SK-N-SH (cell line): ENCODE data around the gene PTPN4. TPM values are rescaled to one million over a fixed set of nuclear protein-coding genes. Genes with fewer than 3 reads are reported as not detected.

Experiments used
- CTCF ChIA-PET: fragments of 300-600, 350-600 bp; formaldehyde crosslinking; extraction: SDS; loops from one replicate; lab custom pipeline; 2021; lab: Yijun Ruan, JAX
- POLR2A ChIA-PET: fragments of 350-600 bp; sonication (Branson Sonifier 250); formaldehyde crosslinking; extraction: SDS; loops from one replicate; lab custom pipeline; 2020; ENCODE audit warnings: antibody characterized with exemption, inconsistent platforms; lab: Yijun Ruan, JAX
- DNase-seq: peaks from one replicate; pipeline ENCODE4 v3.0.0; 2012
- H2AFZ ChIP-seq: fragments of 200-600 bp; sonication (generic); 2 replicates; pipeline ENCODE4 v1.8.1; 2016; ENCODE audit warnings: antibody characterized with exemption, mild to moderate bottlenecking, low read depth
- H3F3A ChIP-seq: fragments of 200-600 bp; sonication (generic); replicated peaks from 2 replicates; pipeline ENCODE3; 2016; ENCODE audit warnings: antibody characterized with exemption, mild to moderate bottlenecking; ENCODE audit not compliant: insufficient read depth
- H3K27ac ChIP-seq, 2 experiments: fragments of 200-500 bp in 1 of 2; fragments of 200-600 bp in 1 of 2; sonication (Bioruptor generic) in 1 of 2; sonication (generic), shearing (Covaris generic) in 1 of 2; 2 replicates each; pipeline versions ENCODE4 v1.5.1 to v1.6.1; 2014 to 2016; ENCODE audit warnings: low read depth in 2 of 2, inconsistent platforms in 1 of 2, low read length in 1 of 2, mild to moderate bottlenecking in 1 of 2, mixed read lengths in 1 of 2
- H3K27me3 ChIP-seq: fragments of 200-600 bp; sonication (generic), shearing (Covaris generic); 2 replicates; pipeline ENCODE4 v1.6.1; 2016; ENCODE audit warnings: mixed run types; ENCODE audit not compliant: insufficient read depth
- H3K36me3 ChIP-seq, 2 experiments: fragments of 200-500 bp in 1 of 2; fragments of 200-600 bp in 1 of 2; sonication (Bioruptor generic) in 1 of 2; sonication (generic) in 1 of 2; replicated peaks in 1 of 2; 2 replicates each; pipeline versions ENCODE3 to v1.5.1; 2014 to 2016; ENCODE audit warnings: low read length in 1 of 2, mild to moderate bottlenecking in 1 of 2; ENCODE audit not compliant: insufficient read depth in 2 of 2, control insufficient read depth in 1 of 2
- H3K4me1 ChIP-seq, 2 experiments: fragments of 200-500 bp in 1 of 2; fragments of 200-600 bp in 1 of 2; sonication (Bioruptor generic) in 1 of 2; sonication (generic), shearing (Covaris generic) in 1 of 2; 2 replicates each; pipeline versions ENCODE4 v1.5.1 to v1.6.1; 2014 to 2016; ENCODE audit warnings: low read depth in 1 of 2, low read length in 1 of 2, mixed run types in 1 of 2; ENCODE audit not compliant: insufficient read depth in 2 of 2, control insufficient read depth in 1 of 2
- H3K4me2 ChIP-seq: fragments of 200-600 bp; sonication (generic), shearing (Covaris generic); 2 replicates; pipeline ENCODE4 v1.6.1; 2017; ENCODE audit warnings: mixed run types
- H3K4me3 ChIP-seq, 2 experiments: fragments of 200-500 bp in 1 of 2; fragments of 200-600 bp in 1 of 2; sonication (Bioruptor generic) in 1 of 2; sonication (generic), shearing (Covaris generic) in 1 of 2; 2 replicates each; pipeline versions ENCODE4 v1.5.1 to v1.8.1; 2014 to 2016; ENCODE audit warnings: low read depth in 2 of 2, inconsistent platforms in 1 of 2, low read length in 1 of 2, mild to moderate bottlenecking in 1 of 2, mixed read lengths in 1 of 2, moderate library complexity in 1 of 2
- H3K79me2 ChIP-seq: fragments of 200-600 bp; sonication (generic); 2 replicates; pipeline ENCODE4 v1.8.1; 2017; ENCODE audit warnings: mild to moderate bottlenecking; ENCODE audit not compliant: insufficient read depth
- H3K9ac ChIP-seq: fragments of 200-600 bp; sonication (generic); 2 replicates; pipeline ENCODE4 v1.6.1; 2017; ENCODE audit warnings: mixed run types
- H3K9me2 ChIP-seq: fragments of 200-600 bp; sonication (generic); 2 replicates; pipeline ENCODE4 v1.6.1; 2017; ENCODE audit warnings: mixed run types
- H3K9me3 ChIP-seq: fragments of 200-600 bp; sonication (generic); 2 replicates; pipeline ENCODE4 v1.6.1; 2017; ENCODE audit warnings: mixed run types, mild to moderate bottlenecking, moderate library complexity
- H4K20me1 ChIP-seq: fragments of 200-600 bp; sonication (generic); 2 replicates; pipeline ENCODE4 v1.6.1; 2017; ENCODE audit warnings: mild to moderate bottlenecking, mixed run types; ENCODE audit not compliant: insufficient read depth
- CTCF ChIP-seq: fragments of 200-600 bp; sonication (generic); IDR thresholded peaks from 2 replicates; pipeline ENCODE4 v1.6.1; 2017; ENCODE audit warnings: antibody characterized with exemption, mild to moderate bottlenecking, moderate library complexity
- EP300 ChIP-seq, 2 experiments: IDR thresholded peaks; 2 replicates each; pipeline versions ENCODE4 v1.4.0 to v1.6.1; 2012; ENCODE audit warnings: borderline replicate concordance in 1 of 2, low read depth in 1 of 2, low read length in 1 of 2
- EZH2phosphoT487 ChIP-seq: fragments of 200-600 bp; sonication (generic); IDR thresholded peaks from 2 replicates; pipeline ENCODE4 v1.6.1; 2017; ENCODE audit warnings: low read depth, mixed run types, mild to moderate bottlenecking, antibody characterized with exemption, moderate library complexity, borderline replicate concordance
- FOXJ3 ChIP-seq: sonication (generic); formaldehyde crosslinking; IDR thresholded peaks from 2 replicates; pipeline ENCODE4 v1.5.1; 2020; ENCODE audit warnings: mild to moderate bottlenecking, missing genetic modification reagents
- FOXM1 ChIP-seq: IDR thresholded peaks from 2 replicates; pipeline ENCODE4 v1.4.0; 2012; ENCODE audit warnings: low read depth, mild to moderate bottlenecking
- MXI1 ChIP-seq: IDR thresholded peaks from 2 replicates; pipeline ENCODE4 v1.6.1; 2012; ENCODE audit warnings: mild to moderate bottlenecking, low read depth, low read length, improper control_type of control experiment
- NFIC ChIP-seq: IDR thresholded peaks from 2 replicates; pipeline ENCODE4 v1.4.0; 2012; ENCODE audit warnings: borderline replicate concordance
- REST ChIP-seq: IDR thresholded peaks from 2 replicates; pipeline ENCODE4 v1.6.1; 2012; ENCODE audit warnings: mild to moderate bottlenecking, low read depth, low read length, moderate library complexity
- RXRA ChIP-seq: IDR thresholded peaks from 2 replicates; pipeline ENCODE4 v1.4.0; 2012; ENCODE audit warnings: low read depth, mild to moderate bottlenecking, borderline replicate concordance
- SIN3A ChIP-seq: IDR thresholded peaks from 2 replicates; pipeline ENCODE4 v1.6.1; 2012; ENCODE audit warnings: low read depth, mild to moderate bottlenecking, low read length, moderate library complexity, borderline replicate concordance
- SMC3 ChIP-seq: IDR thresholded peaks from 2 replicates; pipeline ENCODE4 v1.6.1; 2012; ENCODE audit warnings: low read depth, low read length, improper control_type of control experiment
- TAF1 ChIP-seq: IDR thresholded peaks from 2 replicates; pipeline ENCODE4 v1.6.1; 2012; ENCODE audit warnings: low read depth, mild to moderate bottlenecking, low read length, moderate library complexity, borderline replicate concordance
- TCF12 ChIP-seq: IDR thresholded peaks from 2 replicates; pipeline ENCODE4 v1.4.0; 2012
- USF2 ChIP-seq: fragments of 150-350 bp; IDR thresholded peaks from 2 replicates; pipeline ENCODE4 v1.6.1; 2017; ENCODE audit warnings: antibody characterized with exemption, low read length, low read depth, borderline replicate concordance
- YY1 ChIP-seq: IDR thresholded peaks from 2 replicates; pipeline ENCODE4 v1.4.0; 2012; ENCODE audit warnings: low read depth, mild to moderate bottlenecking
- ZBTB33 ChIP-seq: IDR thresholded peaks from 2 replicates; pipeline ENCODE4 v1.4.0; 2012; ENCODE audit warnings: low read depth, borderline replicate concordance
- WGBS: methylation state at CpG from one replicate; pipeline ENCODE4 v1.1.6; 2017; ENCODE audit warnings: low lambda C conversion rate; 5-methylcytosine and 5-hydroxymethylcytosine counted together
- polyA plus RNA-seq, 3 experiments: library from polyadenylated mRNA; depleted of rRNA; stranded (reverse); fragments of >200 nt; gene quantifications; 2 replicates each; pipeline ENCODE4 v1.2.3, GENCODE V29; 2012

PTPN4 gene
- polyA plus RNA-seq, 1 of the 3 experiments (the other 2 are of a cell fraction), result 6.2 TPM

- Histone ChIP-seq H2AFZ (no peak overlapping the region), H3K27me3 (no peaks in the 10 kb centered on the region; the same call in 1 of the 2 replicates), H3F3A (no peaks in the 10 kb centered on the region), H3K9me2 (no peaks in the 10 kb centered on the region), H3K4me3 (no peak overlapping the region), H3K4me1 (no peaks in the 10 kb centered on the region), H3K27ac (no peak overlapping the region), H3K36me3 (no peaks in the 10 kb centered on the region), H3K4me2 (no peak overlapping the region), H3K79me2 (no peaks in the 10 kb centered on the region), H3K9ac (no peak overlapping the region), H4K20me1 (no peaks in the 10 kb centered on the region), H3K9me3 (no peaks in the 10 kb centered on the region)
- DNase-seq, result no peak
- ChIA-PET POLR2A (no interaction called here), CTCF (interaction anchor here (0.6 to 1.6 kb wide), 3 partner anchors 12 to 959 kb away, joined by 3 to 4 read pairs (median 4); no protein-coding TSS in a partner anchor)
- TF ChIP-seq TAF1 (no peak), ZBTB33 (no peak), FOXJ3 (no peak), FOXM1 (no peak), NFIC (no peak), SMC3 (no peak), EZH2phosphoT487 (no peak), MXI1 (no peak), YY1 (no peak), SIN3A (no peak), RXRA (no peak), REST (no peak), USF2 (no peak), TCF12 (no peak), EP300 (IDR thresholded peaks at IDR 0.05; ENCODE audit: borderline replicate concordance in 1 of 2, low read depth in 1 of 2, low read length in 1 of 2) (no peak), CTCF (no peak)
- WGBS, result 61% methylated on average over 6 of the region's 6 CpGs
Observed at GRCh38 chr2:119716284-119716672, 43.4 kb upstream of the PTPN4 start.
